Measurements from ENCODE around the gene STAC3. TPM values are rescaled to one million over a fixed set of nuclear protein-coding genes. Genes with fewer than 3 reads are reported as not detected.

STAC3 gene
- total and polyA plus RNA-seq, 2 of the 13 experiments (the other 11 are each of a cell fraction or from before 2014, with no cell fraction given) = 0.18 to 0.22 TPM

- TF ChIP-seq, protein P1, sequence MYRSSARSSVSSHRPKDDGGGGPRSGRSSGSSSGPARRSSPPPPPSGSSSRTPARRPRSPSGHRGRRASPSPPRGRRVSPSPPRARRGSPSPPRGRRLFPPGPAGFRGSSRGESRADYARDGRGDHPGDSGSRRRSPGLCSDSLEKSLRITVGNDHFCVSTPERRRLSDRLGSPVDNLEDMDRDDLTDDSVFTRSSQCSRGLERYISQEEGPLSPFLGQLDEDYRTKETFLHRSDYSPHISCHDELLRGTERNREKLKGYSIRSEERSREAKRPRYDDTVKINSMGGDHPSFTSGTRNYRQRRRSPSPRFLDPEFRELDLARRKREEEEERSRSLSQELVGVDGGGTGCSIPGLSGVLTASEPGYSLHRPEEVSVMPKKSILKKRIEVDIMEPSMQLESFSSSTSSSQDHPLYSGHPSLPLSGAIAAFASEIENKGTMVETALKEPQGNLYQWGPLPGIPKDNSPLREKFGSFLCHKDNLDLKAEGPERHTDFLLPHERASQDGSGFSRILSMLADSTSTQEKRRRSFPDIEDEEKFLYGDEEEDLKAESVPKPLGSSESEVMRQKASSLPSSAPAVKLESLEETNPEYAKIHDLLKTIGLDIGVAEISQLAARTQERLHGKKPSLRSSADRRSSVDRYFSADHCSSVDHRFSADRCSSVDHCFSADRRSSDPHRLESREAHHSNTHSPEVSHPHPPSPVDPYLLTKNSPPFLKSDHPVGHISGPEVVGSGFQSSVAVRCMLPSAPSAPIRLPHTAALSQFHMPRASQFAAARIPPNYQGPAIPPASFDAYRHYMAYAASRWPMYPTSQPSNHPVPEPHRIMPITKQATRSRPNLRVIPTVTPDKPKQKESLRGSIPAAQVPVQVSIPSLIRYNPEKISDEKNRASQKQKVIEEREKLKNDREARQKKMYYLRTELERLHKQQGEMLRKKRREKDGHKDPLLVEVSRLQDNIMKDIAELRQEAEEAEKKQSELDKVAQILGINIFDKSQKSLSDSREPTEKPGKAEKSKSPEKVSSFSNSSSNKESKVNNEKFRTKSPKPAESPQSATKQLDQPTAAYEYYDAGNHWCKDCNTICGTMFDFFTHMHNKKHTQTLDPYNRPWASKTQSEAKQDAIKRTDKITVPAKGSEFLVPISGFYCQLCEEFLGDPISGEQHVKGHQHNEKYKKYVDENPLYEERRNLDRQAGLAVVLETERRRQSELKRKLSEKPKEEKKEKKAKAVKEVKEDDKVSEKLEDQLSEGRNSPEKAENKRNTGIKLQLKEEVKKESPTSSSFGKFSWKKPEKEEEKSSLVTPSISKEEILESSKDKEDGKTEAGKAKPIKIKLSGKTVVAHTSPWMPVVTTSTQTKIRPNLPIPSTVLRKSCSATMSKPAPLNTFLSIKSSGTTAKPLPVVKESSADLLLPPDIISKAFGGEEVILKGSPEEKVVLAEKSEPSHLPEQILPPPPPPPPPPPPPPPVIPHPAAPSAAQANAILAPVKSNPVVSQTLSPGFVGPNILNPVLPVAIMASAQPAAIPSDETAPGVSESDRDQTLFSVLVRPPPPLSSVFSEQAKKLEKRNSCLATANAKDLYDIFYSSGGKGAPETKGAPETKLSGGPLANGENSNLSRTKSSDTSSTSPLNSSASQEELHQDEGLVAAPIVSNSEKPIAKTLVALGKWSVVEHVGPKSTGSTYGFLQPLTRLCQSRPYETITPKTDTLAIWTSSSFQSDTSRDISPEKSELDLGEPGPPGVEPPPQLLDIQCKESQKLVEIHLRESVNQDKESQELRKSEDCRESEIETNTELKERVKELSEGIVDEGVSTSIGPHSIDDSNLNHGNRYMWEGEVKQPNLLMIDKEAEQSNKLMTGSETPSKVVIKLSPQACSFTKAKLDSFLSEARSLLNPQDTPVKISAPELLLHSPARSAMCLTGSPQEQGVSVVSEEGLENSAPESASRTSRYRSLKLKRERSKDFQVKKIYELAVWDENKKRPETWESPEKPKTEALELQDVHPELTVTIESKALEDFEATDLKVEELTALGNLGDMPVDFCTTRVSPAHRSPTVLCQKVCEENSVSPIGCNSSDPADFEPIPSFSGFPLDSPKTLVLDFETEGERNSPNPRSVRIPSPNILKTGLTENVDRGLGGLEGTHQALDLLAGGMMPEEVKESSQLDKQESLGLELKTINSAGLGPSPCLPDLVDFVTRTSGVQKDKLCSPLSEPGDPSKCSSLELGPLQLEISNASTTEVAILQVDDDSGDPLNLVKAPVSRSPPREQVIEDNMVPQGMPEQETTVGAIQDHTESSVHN (CRISPR knock-in tag; IDR thresholded peaks at IDR 0.05) = no peak
- TF ChIP-seq ZNF614 (CRISPR knock-in tag; IDR thresholded peaks at IDR 0.05; ENCODE audit: borderline replicate concordance) (no peak), E2F2 (CRISPR knock-in tag; IDR thresholded peaks at IDR 0.05; ENCODE audit: borderline replicate concordance) (no peak), ETV5 (CRISPR knock-in tag; IDR thresholded peaks at IDR 0.05; ENCODE audit: borderline replicate concordance) (no peak), ZNF7 (CRISPR knock-in tag; IDR thresholded peaks at IDR 0.05) (no peak), HNF1B (CRISPR knock-in tag; IDR thresholded peaks at IDR 0.05) (no peak), ZNF776 (CRISPR knock-in tag; IDR thresholded peaks at IDR 0.05) (no peak), RORA (CRISPR knock-in tag; IDR thresholded peaks at IDR 0.05) (no peak), ZNF761 (CRISPR knock-in tag; conservative IDR thresholded peaks at IDR 0.05) (no peak)
Observed at GRCh38 chr12:57201219-57201618, 49.8 kb downstream of the STAC3 start (continued).
